Ovary (tissue), 9 donors: ENCODE results near the gene ZKSCAN1. TPM values are rescaled to one million over a fixed set of nuclear protein-coding genes. Genes with fewer than 3 reads are reported as not detected.
A peak's percentile ranks its signal among the peaks of the same experiment; 100 is the strongest.

Experiments
- DNase-seq, 5 donors: peaks; one replicate each; pipeline ENCODE4 v3.0.0-alpha.2; 2019 to 2020
- H3K27ac ChIP-seq, 2 donors: fragments of 200-600 bp; one replicate each; pipeline versions ENCODE4 v1.5.1 to v1.8.0; 2019 to 2022
- H3K27me3 ChIP-seq: fragments of 200-600 bp; one replicate; pipeline ENCODE4 v1.8.0; 2022
- H3K36me3 ChIP-seq: fragments of 200-600 bp; sonication (generic); one replicate; pipeline ENCODE4 v1.5.1; 2019
- H3K4me1 ChIP-seq: one replicate; pipeline ENCODE4 v1.8.1; 2013; ENCODE audit warnings: mild to moderate bottlenecking, moderate library complexity; ENCODE audit not compliant: insufficient read depth
- H3K4me3 ChIP-seq: fragments of 200-600 bp; sonication (generic); one replicate; pipeline ENCODE4 v1.5.1; 2017
- H3K9me3 ChIP-seq, 2 donors: fragments of 200-600 bp in 1 of 2; sonication (generic) in 1 of 2; one replicate each; pipeline versions ENCODE4 v1.5.1 to v1.8.1; 2013 to 2019; ENCODE audit warnings: mild to moderate bottlenecking in 1 of 2, moderate library complexity in 1 of 2
- CTCF ChIP-seq, 3 donors: fragments of 450-650 bp in 2 of 3; fragments of 200-600 bp in 1 of 3; IDR thresholded peaks; one replicate each; pipeline versions ENCODE4 v1.5.1 to v1.8.0; 2016 to 2022; ENCODE audit warnings: antibody characterized with exemption in 3 of 3, mild to moderate bottlenecking in 1 of 3
- EP300 ChIP-seq: sonication (generic); formaldehyde crosslinking; IDR thresholded peaks from one replicate; pipeline ENCODE4 v1.6.1; 2017; ENCODE audit warnings: antibody characterized with exemption
- POLR2A ChIP-seq: fragments of 450-650 bp; IDR thresholded peaks from one replicate; pipeline ENCODE4 v1.6.1; 2017; ENCODE audit warnings: antibody characterized with exemption, mild to moderate bottlenecking, moderate library complexity
- WGBS, 3 donors: extraction: QIAGEN DNeasy Blood & Tissue Kit in 1 of 3; methylation state at CpG; one replicate each; pipeline versions ENCODE4 v1.1.5 to v1.1.7; 2013 to 2017; 5-methylcytosine and 5-hydroxymethylcytosine counted together
- intact Hi-C, 4 donors: fragments of 100-400 bp; cut with DNase I; formaldehyde crosslinking; loops; one replicate each; pipeline versions ENCODE4 v1.11.0 to v1.15.1; 2022 to 2023
- polyA plus RNA-seq, 2 donors: library from polyadenylated mRNA; stranded (reverse); fragments of 200-250 nt in 1 of 2; fragments of 350-450 nt in 1 of 2; fragmentation: Illumina TruSeq in 1 of 2; extraction: RNeasy Lipid Tissue Mini Kit (QIAGEN cat#74804) in 1 of 2; gene quantifications; one replicate each; pipeline ENCODE4 v1.2.3, GENCODE V29; 2013 to 2014
- total RNA-seq, 7 donors: library from RNA; depleted of rRNA in 2 of 7; stranded (reverse); fragments of >200 nt in 2 of 7; fragmentation: NEBNext Ultra II Directional in 3 of 7; extraction: Animal tissue kit (Norgen Biotek cat#: 25700) in 3 of 7; gene quantifications; one replicate each; pipeline versions ENCODE4 v1.1.0 to v1.2.4, GENCODE V29; 2016 to 2023
- donor health status: DM: no; HTN: no; CAD: no; lungs with moderate emphysema.
- donor health status: DM: no; HTN: no; CAD: no.
- donor health status: Bipolar disorder and iron deficiency.
- donor health status: DM: yes; HTN: yes; CAD: no.
- donor health status: DM: no; HTN: no; CAD: no.
- donor health status: DM: yes; HTN: yes; CAD: no.

The ZKSCAN1 gene
- total and polyA plus RNA-seq, 9 donors, result 14.2 to 90.7 (median 73.5) TPM

- Histone ChIP-seq H3K27me3 (no peaks in the 10 kb centered on the region), H3K9me3 (peaks cover 6 to 27% of the 10 kb centered on the region in 2 donors), H3K4me1 (peaks cover 6% of the 10 kb centered on the region), H3K36me3 (peaks cover 15% of the 10 kb centered on the region), H3K27ac (no peak overlapping the region), H3K4me3 (no peak overlapping the region)
- TF ChIP-seq CTCF (IDR thresholded peaks at IDR 0.05), result no peak
- TF ChIP-seq POLR2A, result no peak
- no peak for TF ChIP-seq EP300
- intact Hi-C loops, result no loop called here
- WGBS, 3 donors, result 94 to 98% (median 98%) methylated on average over 6 of the region's 6 CpGs
- no peak for DNase-seq
Observed at GRCh38 chr7:100075418-100075817, 60.0 kb downstream of the ZKSCAN1 start.

GRCh38 chr7:100077205-100077604 is 61.8 kb downstream of the ZKSCAN1 start:
- H3K4me3 ChIP-seq, result no peak overlapping the region
- H3K4me1 ChIP-seq, result peaks cover 6% of the 10 kb centered on the region
- peaks cover 0 to 10% of the 10 kb centered on the region in 2 donors for H3K9me3 ChIP-seq
- intact Hi-C loops, result no loop called here
- TF ChIP-seq EP300, result no peak
- no peak for TF ChIP-seq CTCF (IDR thresholded peaks at IDR 0.05)
- TF ChIP-seq POLR2A, result no peak
- 93 to 97% (median 97%) methylated on average over 4 of the region's 4 CpGs for WGBS, 3 donors
- peaks cover 9% of the 10 kb centered on the region for H3K36me3 ChIP-seq
- no peak overlapping the region for H3K27ac ChIP-seq
- DNase-seq, result no peak
- H3K27me3 ChIP-seq, result no peaks in the 10 kb centered on the region

DNA sequence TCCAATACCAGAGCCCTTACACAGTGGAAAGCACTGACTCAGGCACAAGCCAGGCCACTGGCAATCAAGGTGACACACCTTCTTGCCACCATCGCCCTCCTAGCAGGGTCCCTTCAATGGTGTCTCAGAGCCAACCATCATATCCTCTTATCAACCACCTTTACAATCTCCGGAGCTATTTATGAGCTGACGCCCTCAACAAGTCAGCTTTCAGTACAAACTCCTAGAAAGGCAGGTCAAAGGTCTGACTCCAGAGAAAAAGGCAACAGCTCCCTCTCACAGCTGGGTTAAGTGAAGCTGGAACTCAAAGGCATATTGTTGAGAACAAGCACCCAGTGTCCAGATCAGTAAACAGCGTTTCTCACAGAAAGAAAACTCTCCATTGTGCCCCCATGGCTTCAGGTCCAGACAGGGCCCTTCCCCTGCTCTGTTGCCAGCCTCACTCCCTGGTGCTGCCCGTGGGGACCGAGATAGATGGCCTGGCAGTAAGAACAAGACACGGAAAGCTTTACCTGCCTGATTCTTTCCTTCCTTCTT is 63.7 kb downstream of the ZKSCAN1 start:
- no peak for DNase-seq
- H3K4me3 ChIP-seq, result no peak overlapping the region
- intact Hi-C loops, result no loop called here
- 76 to 82% (median 81%) methylated on average over 7 of the region's 7 CpGs for WGBS, 3 donors
- peaks cover 6% of the 10 kb centered on the region for H3K4me1 ChIP-seq
- no peak overlapping the region for H3K27ac ChIP-seq
- TF ChIP-seq POLR2A, result no peak
- TF ChIP-seq CTCF (IDR thresholded peaks at IDR 0.05), result no peak
- no peak for TF ChIP-seq EP300
- no peaks in the 10 kb centered on the region for H3K27me3 ChIP-seq
- H3K36me3 ChIP-seq, result peaks cover 6% of the 10 kb centered on the region
- no peaks in the 10 kb centered on the region for H3K9me3 ChIP-seq

DNA sequence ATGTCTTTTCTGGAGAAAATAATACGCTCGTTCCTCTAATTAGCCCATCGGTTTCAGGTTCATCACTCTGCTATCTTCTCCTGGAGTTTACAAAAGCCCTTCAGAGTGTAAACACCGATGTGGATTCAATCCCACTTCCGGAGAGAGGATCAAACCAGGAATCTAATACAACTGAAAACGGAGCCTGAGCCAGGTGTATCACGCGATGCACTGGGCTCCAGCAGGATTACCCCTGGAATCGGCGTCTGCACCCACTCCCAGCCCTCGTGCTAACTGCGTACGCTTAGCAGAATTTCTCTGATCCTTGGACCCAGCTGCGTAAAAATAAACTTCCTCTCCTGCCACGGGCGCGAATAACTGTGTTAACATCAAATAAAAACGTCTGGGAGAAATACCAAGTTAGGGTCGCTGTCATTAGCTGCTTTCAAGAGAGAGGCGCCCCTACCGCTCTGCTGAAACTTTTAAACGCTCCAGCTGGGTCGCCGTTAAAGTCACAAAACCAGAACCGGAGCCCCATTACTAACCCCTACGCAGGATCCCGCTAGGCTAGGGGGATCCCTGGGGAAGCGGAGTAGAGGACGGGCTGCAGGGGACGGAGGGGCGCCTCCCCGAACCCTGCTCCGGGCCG is 65.6 kb downstream of the ZKSCAN1 start:
- H3K27ac ChIP-seq, result peak overlapping the region in 1 of 2 donors; percentile 37
- DNase-seq, result no peak
- no peaks in the 10 kb centered on the region for H3K9me3 ChIP-seq
- peak overlapping the region; percentile 100 for H3K4me3 ChIP-seq
- H3K36me3 ChIP-seq, result no peaks in the 10 kb centered on the region
- H3K4me1 ChIP-seq, result peaks cover 6% of the 10 kb centered on the region
- no peak for TF ChIP-seq CTCF (IDR thresholded peaks at IDR 0.05)
- no peak for TF ChIP-seq EP300
- no peak for TF ChIP-seq POLR2A
- WGBS, 3 donors, result 0 to 1% (median 1%) methylated on average over 34 of the region's 34 CpGs
- H3K27me3 ChIP-seq, result no peaks in the 10 kb centered on the region
- intact Hi-C loops, result loop anchor here in 2 of 4 donors (5.0 kb wide), 1 partner anchor 84 kb away; no protein-coding TSS in a partner anchor
